ENCODE data around the gene SQOR. TPM values are rescaled to one million over a fixed set of nuclear protein-coding genes. Genes with fewer than 3 reads are reported as not detected.

The SQOR gene
- total RNA-seq, 1 experiment from 2014 or later = 17.6 TPM

DNA sequence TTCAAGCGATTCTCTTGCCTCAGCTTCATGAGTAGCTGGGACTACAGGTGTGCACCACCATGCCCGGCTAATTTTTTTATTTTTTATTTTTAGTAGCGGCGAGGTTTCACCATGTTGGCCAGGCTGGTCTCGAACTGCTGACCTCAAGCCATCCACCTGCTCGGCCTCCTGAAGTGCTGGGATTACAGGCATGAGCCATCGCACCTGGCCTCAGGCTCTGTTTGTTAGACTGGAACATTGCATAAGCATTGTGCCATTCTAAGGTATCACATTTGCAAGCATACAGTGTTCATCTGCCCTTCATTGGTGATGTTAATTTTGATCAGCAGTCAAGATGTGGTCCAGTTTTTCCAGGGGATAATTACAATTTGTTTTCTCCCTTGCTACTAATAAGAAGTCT lies 43.0 kb downstream of the SQOR start (continued):
- TF ChIP-seq SRF (IDR thresholded peaks at IDR 0.05; ENCODE audit: low read depth) (no peak), EZH2phosphoT487 (IDR thresholded peaks at IDR 0.05; ENCODE audit: borderline replicate concordance) (no peak)
- TF ChIP-seq, protein P1, sequence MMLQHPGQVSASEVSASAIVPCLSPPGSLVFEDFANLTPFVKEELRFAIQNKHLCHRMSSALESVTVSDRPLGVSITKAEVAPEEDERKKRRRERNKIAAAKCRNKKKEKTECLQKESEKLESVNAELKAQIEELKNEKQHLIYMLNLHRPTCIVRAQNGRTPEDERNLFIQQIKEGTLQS (IDR thresholded peaks at IDR 0.05) = no peak

- H3K4me2 ChIP-seq (ENCODE audit: low read length) = no peak overlapping the region
- intact Hi-C loops (cut with micrococcal nuclease) = no loop called here
- ChIA-PET CTCF (no interaction called here), RAD21 (ENCODE audit: low non-redundant PET in 1 of 2, low total read pairs in 2 of 2, uncharacterized antibody in 2 of 2, unreplicated experiment in 2 of 2) (no interaction called here), POLR2A (no interaction called here)
- H3K9me3 ChIP-seq (ENCODE audit: control insufficient read depth in 1 of 2, insufficient read depth in 1 of 2, low read depth in 1 of 2, low read length in 2 of 2) = no peaks in the 10 kb centered on the region
- DNase-seq (ENCODE audit: low read depth, low spot score) (no peak), ATAC-seq (no peak)
- no peak overlapping the region for H2AFZ ChIP-seq (ENCODE audit: low read depth, low read length, poor library complexity, severe bottlenecking)
- no peaks in the 10 kb centered on the region for H3K4me1 ChIP-seq (ENCODE audit: control insufficient read depth in 1 of 2, insufficient read depth in 2 of 2, low read length in 2 of 2)
- no TSS peak for BruUV-seq (replicated peaks)
- H4K20me1 ChIP-seq (ENCODE audit: insufficient read depth) = no peaks in the 10 kb centered on the region
- H3K36me3 ChIP-seq (ENCODE audit: control insufficient read depth in 1 of 2, insufficient read depth in 2 of 2, low read length in 2 of 2) = no peaks in the 10 kb centered on the region
- TF ChIP-seq EZH2 (IDR thresholded peaks at IDR 0.05) = no peak
- H3K4me3 ChIP-seq (replicated peaks in 1 of 2; ENCODE audit: low read depth in 1 of 2, low read length in 2 of 2) = no peak overlapping the region
- no peak overlapping the region for H3K9ac ChIP-seq (ENCODE audit: low read length)
- H3K79me2 ChIP-seq (ENCODE audit: insufficient read depth, low read length) = no peaks in the 10 kb centered on the region
- no peaks in the 10 kb centered on the region for H3K9me2 ChIP-seq (ENCODE audit: insufficient read depth)
- H3K27me3 ChIP-seq (ENCODE audit: insufficient read depth, low read length) = no peaks in the 10 kb centered on the region
- H3K27ac ChIP-seq (ENCODE audit: low read depth, low read length) = no peak overlapping the region
These were observed 43.8 kb downstream of the SQOR start for GRCh38 chr15:45678459-45679178.

DNA sequence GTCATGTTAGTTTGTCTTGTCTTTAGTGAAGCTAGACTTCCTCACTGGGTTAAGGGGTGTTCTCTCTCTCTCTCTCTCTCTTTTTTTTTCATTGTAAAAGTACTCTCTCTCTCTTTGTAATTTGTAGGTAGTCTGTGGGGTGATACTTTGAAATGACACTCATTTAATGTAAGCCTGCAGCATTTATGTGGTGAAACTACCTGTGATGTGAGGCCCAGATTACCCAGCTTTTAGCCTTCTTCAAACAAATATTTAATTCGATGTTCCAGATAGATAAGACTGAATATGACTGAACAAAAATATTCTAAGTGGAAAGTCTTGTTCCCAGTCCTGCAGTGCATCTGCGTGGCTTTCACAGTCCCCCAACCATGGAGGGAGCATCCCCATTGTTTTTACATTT lies 49.7 kb downstream of the SQOR start:
- ATAC-seq = no peak
- DNase-seq (ENCODE audit: low read depth, low spot score) = no peak
- H3K9ac ChIP-seq (ENCODE audit: low read length) = no peak overlapping the region
- no peaks in the 10 kb centered on the region for H3K79me2 ChIP-seq (ENCODE audit: insufficient read depth, low read length)
- H3K4me3 ChIP-seq (replicated peaks in 1 of 2; ENCODE audit: low read depth in 1 of 2, low read length in 2 of 2) = no peak overlapping the region
- no peaks in the 10 kb centered on the region; a peak in 1 of 4 replicates for H3K36me3 ChIP-seq (ENCODE audit: control insufficient read depth in 1 of 2, insufficient read depth in 2 of 2, low read length in 2 of 2)
- intact Hi-C loops (cut with micrococcal nuclease) = no loop called here
- POLR2A ChIA-PET = no interaction called here
- H3K4me1 ChIP-seq (ENCODE audit: control insufficient read depth in 1 of 2, insufficient read depth in 2 of 2, low read length in 2 of 2) = no peaks in the 10 kb centered on the region
- no peak for TF ChIP-seq ZFX (IDR thresholded peaks at IDR 0.05)
- TF ChIP-seq EZH2phosphoT487 (IDR thresholded peaks at IDR 0.05; ENCODE audit: borderline replicate concordance) = no peak
- no peak for TF ChIP-seq CBX3 (IDR thresholded peaks at IDR 0.05; ENCODE audit: low read depth)
- TF ChIP-seq POLR2A (IDR thresholded peaks at IDR 0.05; ENCODE audit: borderline replicate concordance, extremely low read depth, insufficient read depth, insufficient read length) = no peak
- no peak for TF ChIP-seq REST (IDR thresholded peaks at IDR 0.05; ENCODE audit: low read depth)
- TF ChIP-seq TCF7L2 (IDR thresholded peaks at IDR 0.05; ENCODE audit: borderline replicate concordance, extremely low read depth, insufficient read depth, insufficient read length) = no peak
- TF ChIP-seq EZH2 (IDR thresholded peaks at IDR 0.05) = no peak
- TF ChIP-seq MAX (IDR thresholded peaks at IDR 0.05) = no peak
- CTCF ChIA-PET = no interaction called here
- no peak overlapping the region for H3K27ac ChIP-seq (ENCODE audit: low read depth, low read length)
- no peaks in the 10 kb centered on the region for H3K9me2 ChIP-seq (ENCODE audit: insufficient read depth)
- H3K27me3 ChIP-seq (ENCODE audit: insufficient read depth, low read length) = no peaks in the 10 kb centered on the region
- BruUV-seq (replicated peaks) = no TSS peak
- RAD21 ChIA-PET (ENCODE audit: low non-redundant PET in 1 of 2, low total read pairs in 2 of 2, uncharacterized antibody in 2 of 2, unreplicated experiment in 2 of 2) = no interaction called here
- H2AFZ ChIP-seq (ENCODE audit: low read depth, low read length, poor library complexity, severe bottlenecking) = no peak overlapping the region
- H3K4me2 ChIP-seq (ENCODE audit: low read length) = no peak overlapping the region
- no peaks in the 10 kb centered on the region for H4K20me1 ChIP-seq (ENCODE audit: insufficient read depth)
- no peaks in the 10 kb centered on the region for H3K9me3 ChIP-seq (ENCODE audit: control insufficient read depth in 1 of 2, insufficient read depth in 1 of 2, low read depth in 1 of 2, low read length in 2 of 2)
